Neural progenitor cell (in vitro differentiated cells): ENCODE measurements around the gene LDB2. TPM values are rescaled to one million over a fixed set of nuclear protein-coding genes. Genes with fewer than 3 reads are reported as not detected.

Source experiments
- DNase-seq: peaks from one replicate; pipeline ENCODE4 v3.0.0-alpha.2; 2016; ENCODE audit warnings: low spot score
- H2AFZ ChIP-seq: fragments of 200-600 bp; sonication (generic); replicated peaks from 2 replicates; pipeline ENCODE4 v1.6.1; 2016; ENCODE audit warnings: antibody characterized with exemption
- H3F3A ChIP-seq: fragments of 200-600 bp; sonication (generic); 2 replicates; pipeline ENCODE4 v1.6.1; 2016; ENCODE audit warnings: antibody characterized with exemption, low read depth
- H3K27ac ChIP-seq: fragments of 200-600 bp; sonication (generic); 2 replicates; pipeline ENCODE4 v1.5.1; 2016; ENCODE audit warnings: mild to moderate bottlenecking
- H3K27me3 ChIP-seq: fragments of 200-600 bp; sonication (generic); 2 replicates; pipeline ENCODE4 v1.6.1; 2016; ENCODE audit warnings: mild to moderate bottlenecking, moderate library complexity
- H3K36me3 ChIP-seq: fragments of 200-600 bp; sonication (generic); 2 replicates; pipeline ENCODE4 v1.5.1; 2016
- H3K4me1 ChIP-seq: fragments of 200-600 bp; sonication (generic); 2 replicates; pipeline ENCODE4 v1.6.1; 2016; ENCODE audit warnings: mixed run types
- H3K4me2 ChIP-seq: fragments of 200-600 bp; sonication (generic); 2 replicates; pipeline ENCODE4 v1.6.1; 2016
- H3K4me3 ChIP-seq: fragments of 200-600 bp; sonication (generic); 2 replicates; pipeline ENCODE4 v1.5.1; 2016
- H3K79me2 ChIP-seq: fragments of 200-600 bp; sonication (generic); 2 replicates; pipeline ENCODE4 v1.6.1; 2016; ENCODE audit warnings: low read depth
- H3K9ac ChIP-seq: fragments of 200-600 bp; sonication (generic); 2 replicates; pipeline ENCODE4 v1.6.1; 2016
- H3K9me3 ChIP-seq: fragments of 200-600 bp; sonication (generic); 2 replicates; pipeline ENCODE4 v1.5.1; 2016; ENCODE audit warnings: low read depth
- H4K20me1 ChIP-seq: fragments of 200-600 bp; sonication (generic); 2 replicates; pipeline ENCODE4 v1.6.1; 2016; ENCODE audit warnings: low read depth
- H3K27ac Mint-ChIP-seq: 3 replicates; pipeline ENCODE4 v1.8.0; 2021; ENCODE audit warnings: mixed read lengths
- H3K27me3 Mint-ChIP-seq: 2 replicates; pipeline ENCODE4 v1.8.0; 2022; ENCODE audit warnings: low read depth, mild to moderate bottlenecking, inconsistent platforms, moderate library complexity, mixed read lengths; ENCODE audit not compliant: insufficient read depth
- H3K36me3 Mint-ChIP-seq: 3 replicates; pipeline ENCODE4 v1.8.0; 2021; ENCODE audit warnings: mixed read lengths
- H3K4me1 Mint-ChIP-seq: 3 replicates; pipeline ENCODE4 v1.8.0; 2021; ENCODE audit warnings: mixed read lengths
- H3K4me3 Mint-ChIP-seq: 3 replicates; pipeline ENCODE4 v1.8.0; 2021; ENCODE audit warnings: mild to moderate bottlenecking, moderate library complexity, mixed read lengths
- H3K9me3 Mint-ChIP-seq: 3 replicates; pipeline ENCODE4 v1.8.0; 2020; ENCODE audit warnings: mixed read lengths
- EZH2 ChIP-seq: fragments of 200-600 bp; sonication (generic); IDR thresholded peaks from 2 replicates; pipeline ENCODE4 v1.6.1; 2017; ENCODE audit warnings: antibody characterized with exemption, mild to moderate bottlenecking, moderate library complexity
- EZH2phosphoT487 ChIP-seq: fragments of 200-600 bp; sonication (generic); IDR thresholded peaks from 2 replicates; pipeline ENCODE4 v1.6.1; 2017; ENCODE audit warnings: antibody characterized with exemption
- total RNA-seq: library from RNA; depleted of rRNA; stranded (reverse); fragments of >200 nt; gene quantifications from 2 replicates; pipeline ENCODE4 v1.2.3, GENCODE V29; 2015; ENCODE audit warnings: low replicate concordance
- TF ChIP-seq, protein P1 (sequence below): fragments of 200-600 bp; sonication (generic); IDR thresholded peaks from 2 replicates; pipeline ENCODE4 v1.5.1; 2017; ENCODE audit warnings: antibody characterized with exemption, mild to moderate bottlenecking

The LDB2 gene
- total RNA-seq, 1 donor from 2014 or later, result 24.3 TPM

DNA sequence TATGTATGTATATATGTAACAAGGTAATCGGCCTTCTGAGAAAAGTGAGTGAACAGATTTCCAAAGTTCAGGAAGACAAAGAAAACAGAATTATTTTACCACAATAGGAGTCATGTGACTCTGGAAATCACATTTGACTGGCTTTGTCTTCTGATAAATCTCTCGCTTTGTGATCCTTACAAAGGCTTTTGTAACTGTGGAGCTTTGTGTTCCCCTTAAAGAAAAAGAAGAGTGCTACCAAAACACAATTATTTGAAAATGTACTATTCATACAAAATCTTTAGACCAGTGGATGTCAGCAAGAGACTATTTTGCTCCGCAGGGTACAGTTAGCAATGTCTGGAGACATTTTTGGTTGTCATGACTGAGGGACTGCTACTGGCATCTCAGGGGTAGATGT, 238.8 kb downstream of the LDB2 start:
- H3K79me2 ChIP-seq, result no peaks in the 10 kb centered on the region
- no peaks in the 10 kb centered on the region for H3K9me3 ChIP-seq
- Mint-ChIP-seq H3K36me3 (peaks cover 12% of the 10 kb centered on the region), H3K4me1 (peaks cover 11% of the 10 kb centered on the region), H3K4me3 (no peak overlapping the region), H3K27me3 (no peaks in the 10 kb centered on the region), H3K9me3 (no peaks in the 10 kb centered on the region), H3K27ac (no peak overlapping the region)
- H3K4me2 ChIP-seq, result no peak overlapping the region
- H3K9ac ChIP-seq, result no peak overlapping the region
- H3K36me3 ChIP-seq, result no peaks in the 10 kb centered on the region
- no peak overlapping the region for H3K27ac ChIP-seq
- H3K4me1 ChIP-seq, result peaks cover 11% of the 10 kb centered on the region
- no peak overlapping the region for H3K4me3 ChIP-seq
- no peaks in the 10 kb centered on the region for H3F3A ChIP-seq
- DNase-seq, result peak; percentile 15
- H4K20me1 ChIP-seq, result no peaks in the 10 kb centered on the region
- TF ChIP-seq EZH2phosphoT487 (no peak), EZH2 (no peak)
- TF ChIP-seq, protein P1, sequence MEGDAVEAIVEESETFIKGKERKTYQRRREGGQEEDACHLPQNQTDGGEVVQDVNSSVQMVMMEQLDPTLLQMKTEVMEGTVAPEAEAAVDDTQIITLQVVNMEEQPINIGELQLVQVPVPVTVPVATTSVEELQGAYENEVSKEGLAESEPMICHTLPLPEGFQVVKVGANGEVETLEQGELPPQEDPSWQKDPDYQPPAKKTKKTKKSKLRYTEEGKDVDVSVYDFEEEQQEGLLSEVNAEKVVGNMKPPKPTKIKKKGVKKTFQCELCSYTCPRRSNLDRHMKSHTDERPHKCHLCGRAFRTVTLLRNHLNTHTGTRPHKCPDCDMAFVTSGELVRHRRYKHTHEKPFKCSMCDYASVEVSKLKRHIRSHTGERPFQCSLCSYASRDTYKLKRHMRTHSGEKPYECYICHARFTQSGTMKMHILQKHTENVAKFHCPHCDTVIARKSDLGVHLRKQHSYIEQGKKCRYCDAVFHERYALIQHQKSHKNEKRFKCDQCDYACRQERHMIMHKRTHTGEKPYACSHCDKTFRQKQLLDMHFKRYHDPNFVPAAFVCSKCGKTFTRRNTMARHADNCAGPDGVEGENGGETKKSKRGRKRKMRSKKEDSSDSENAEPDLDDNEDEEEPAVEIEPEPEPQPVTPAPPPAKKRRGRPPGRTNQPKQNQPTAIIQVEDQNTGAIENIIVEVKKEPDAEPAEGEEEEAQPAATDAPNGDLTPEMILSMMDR, result no peak
- H2AFZ ChIP-seq, result no peak overlapping the region
- H3K27me3 ChIP-seq, result no peaks in the 10 kb centered on the region

DNA sequence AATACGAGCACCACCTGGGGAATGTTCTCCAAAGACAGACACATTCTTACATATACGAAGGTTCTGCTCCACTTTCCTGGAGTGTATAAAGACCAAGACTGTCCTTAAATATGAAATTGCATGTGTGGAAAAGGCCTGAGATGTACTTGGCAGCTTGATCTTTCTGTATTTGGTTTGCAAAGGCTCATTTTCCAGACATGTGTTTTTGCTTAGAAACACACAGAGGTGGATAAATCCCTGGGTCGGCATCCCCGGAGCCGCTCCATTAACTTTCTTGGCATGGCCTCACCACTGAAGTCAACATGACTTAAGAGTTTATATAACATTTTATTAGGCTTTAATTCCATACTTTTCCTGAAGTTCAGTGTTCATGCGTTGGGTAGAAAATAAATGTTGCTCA, 239.4 kb downstream of the LDB2 start:
- no peaks in the 10 kb centered on the region for H3F3A ChIP-seq
- H4K20me1 ChIP-seq, result no peaks in the 10 kb centered on the region
- no peak overlapping the region for H3K4me2 ChIP-seq
- no peaks in the 10 kb centered on the region for H3K27me3 ChIP-seq
- H3K9me3 Mint-ChIP-seq, result no peaks in the 10 kb centered on the region
- H3K4me3 Mint-ChIP-seq, result no peak overlapping the region
- H3K27ac ChIP-seq, result no peak overlapping the region
- H3K36me3 Mint-ChIP-seq, result peaks cover 9% of the 10 kb centered on the region
- no peaks in the 10 kb centered on the region for H3K9me3 ChIP-seq
- H3K27me3 Mint-ChIP-seq, result no peaks in the 10 kb centered on the region
- H3K36me3 ChIP-seq, result no peaks in the 10 kb centered on the region
- TF ChIP-seq EZH2 (no peak), EZH2phosphoT487 (no peak)
- TF ChIP-seq, protein P1, result no peak
- H3K9ac ChIP-seq, result no peak overlapping the region
- H3K4me3 ChIP-seq, result no peak overlapping the region
- H3K4me1 ChIP-seq, result peaks cover 11% of the 10 kb centered on the region
- H2AFZ ChIP-seq, result no peak overlapping the region
- peaks cover 15% of the 10 kb centered on the region for H3K4me1 Mint-ChIP-seq
- no peak for DNase-seq
- no peak overlapping the region for H3K27ac Mint-ChIP-seq
- H3K79me2 ChIP-seq, result no peaks in the 10 kb centered on the region

DNA sequence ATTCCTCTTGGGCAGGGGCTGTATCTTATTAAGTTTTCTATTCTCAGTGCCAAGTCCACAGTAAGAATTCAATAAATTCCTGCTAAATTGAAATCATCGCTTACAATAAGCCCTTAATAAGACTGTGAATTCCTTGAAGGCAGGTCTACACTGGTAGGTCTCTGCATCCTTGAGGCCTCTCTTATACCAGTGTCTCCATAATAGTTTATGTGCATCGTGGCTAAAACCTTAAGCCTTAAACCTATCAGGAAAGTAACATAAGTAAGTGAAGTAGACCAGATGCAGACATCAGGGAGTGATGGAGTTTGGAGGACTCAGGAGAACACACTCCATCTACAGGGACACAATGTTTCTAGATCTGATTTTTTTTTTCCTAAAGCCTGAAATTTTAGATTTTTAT, 240.3 kb downstream of the LDB2 start:
- H3K27me3 Mint-ChIP-seq, result no peaks in the 10 kb centered on the region
- Histone ChIP-seq H3K27me3 (no peaks in the 10 kb centered on the region), H3K9me3 (no peaks in the 10 kb centered on the region), H3K36me3 (no peaks in the 10 kb centered on the region), H4K20me1 (no peaks in the 10 kb centered on the region), H3F3A (no peaks in the 10 kb centered on the region), H3K4me1 (peaks cover 11% of the 10 kb centered on the region), H3K79me2 (no peaks in the 10 kb centered on the region), H3K9ac (no peak overlapping the region), H2AFZ (no peak overlapping the region), H3K4me3 (no peak overlapping the region), H3K27ac (no peak overlapping the region), H3K4me2 (no peak overlapping the region)
- TF ChIP-seq EZH2 (no peak), EZH2phosphoT487 (no peak)
- TF ChIP-seq, protein P1, result no peak
- no peak overlapping the region for H3K27ac Mint-ChIP-seq
- peaks cover 23% of the 10 kb centered on the region for H3K4me1 Mint-ChIP-seq
- no peaks in the 10 kb centered on the region for H3K9me3 Mint-ChIP-seq
- peaks cover 7% of the 10 kb centered on the region for H3K36me3 Mint-ChIP-seq
- DNase-seq, result no peak
- no peak overlapping the region for H3K4me3 Mint-ChIP-seq
